GM19455 (cell line): ENCODE measurements around the gene DHRS7B.

Experiments
- ATAC-seq: cut with Tn5 transposase; IDR thresholded peaks from one replicate; pipeline ENCODE4 v1.9.1; 2021; ENCODE audit not compliant: unreplicated experiment

Gene DHRS7B

DNA sequence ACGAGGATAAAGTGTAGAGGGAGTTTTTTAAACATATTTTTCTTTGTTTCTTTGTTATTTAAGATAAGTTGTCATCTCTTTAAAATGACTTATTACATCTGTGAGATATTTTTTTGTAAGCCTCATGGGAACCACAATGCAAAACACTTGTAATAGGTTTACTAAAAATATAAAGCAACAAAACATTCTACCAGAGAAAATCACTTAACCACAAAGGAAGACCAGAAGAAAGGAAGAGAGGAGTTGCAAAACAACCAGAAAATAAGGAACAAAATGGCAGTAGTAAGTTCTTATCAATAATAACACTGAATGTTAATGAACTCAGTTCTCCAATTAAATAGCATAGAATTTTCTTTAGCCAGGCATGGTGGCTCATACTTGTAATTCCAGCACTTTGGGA lies 22.9 kb downstream of the DHRS7B start:
- no peak for ATAC-seq

DNA sequence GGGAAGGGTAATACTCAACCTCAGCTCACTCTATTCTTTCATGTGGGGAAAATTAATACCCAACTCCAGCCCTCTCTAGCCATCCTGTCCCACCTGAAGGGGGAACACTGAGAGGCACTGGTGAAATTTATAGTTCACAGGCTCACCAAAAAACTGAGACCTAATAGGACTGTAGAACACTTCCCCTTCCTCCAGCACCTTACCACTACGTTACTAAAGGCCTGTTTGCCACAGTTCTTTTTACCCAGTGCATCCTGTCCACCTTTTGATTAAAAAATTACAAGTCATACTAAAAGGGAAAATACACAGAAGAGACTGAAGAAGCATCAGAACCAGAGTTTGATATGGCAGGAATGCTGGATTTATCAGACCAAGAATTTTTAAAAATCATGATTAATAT lies 26.0 kb downstream of the DHRS7B start:
- ATAC-seq = no peak

DNA sequence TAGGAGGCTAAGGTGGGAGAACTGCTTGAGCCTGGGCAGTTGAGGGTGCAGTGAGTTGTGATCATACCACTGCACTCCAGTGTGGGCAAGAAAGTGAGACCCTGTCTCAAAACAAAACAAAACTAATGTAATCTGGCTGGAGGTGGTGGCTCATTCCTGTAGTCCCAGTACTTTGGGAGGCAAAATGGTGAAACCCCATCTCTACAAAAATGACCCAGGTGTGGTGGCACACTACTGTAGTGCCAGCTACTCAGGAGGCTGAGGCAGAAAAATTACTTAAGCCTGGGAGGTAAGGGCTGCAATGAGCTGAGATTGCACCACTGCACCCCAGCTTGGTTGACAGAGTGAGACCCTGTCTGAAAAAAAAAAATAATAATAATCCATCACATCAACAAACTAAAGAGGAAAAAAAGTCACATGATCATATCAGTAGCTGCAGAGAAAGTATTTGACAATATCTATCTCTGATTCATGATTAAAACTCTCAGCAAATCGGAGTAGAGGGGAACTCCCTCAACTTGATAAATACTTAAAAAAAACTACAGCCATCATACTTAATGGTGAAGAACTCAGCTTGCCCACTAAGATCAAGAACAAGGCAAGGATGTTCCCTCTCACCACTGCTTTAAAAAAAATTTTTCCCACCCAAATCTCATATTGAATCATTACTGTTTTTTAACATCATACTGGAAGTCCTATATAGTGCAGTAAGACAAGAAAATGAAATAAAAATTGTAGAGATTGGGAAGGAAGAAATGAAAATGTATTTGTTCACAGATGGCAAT lies 31.0 kb downstream of the DHRS7B start:
- ATAC-seq = no peak

DNA sequence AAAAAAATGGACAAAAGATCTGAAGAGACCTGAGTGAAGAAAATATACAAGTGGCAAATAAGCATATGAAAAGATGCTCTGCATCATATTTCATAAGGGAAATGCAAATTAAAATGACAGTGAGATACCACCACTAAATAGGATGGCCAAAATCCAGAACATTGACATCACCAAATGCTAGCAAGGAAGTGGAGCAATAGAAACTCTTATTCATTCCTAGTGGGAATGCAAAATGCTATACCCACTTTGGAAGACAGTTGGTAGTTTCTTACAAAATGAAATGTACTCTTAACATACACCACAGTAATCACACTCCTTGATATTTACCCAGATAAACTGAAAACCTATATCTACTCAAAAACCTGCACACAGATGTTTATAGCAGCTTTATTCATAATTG lies 33.6 kb downstream of the DHRS7B start:
- no peak for ATAC-seq

DNA sequence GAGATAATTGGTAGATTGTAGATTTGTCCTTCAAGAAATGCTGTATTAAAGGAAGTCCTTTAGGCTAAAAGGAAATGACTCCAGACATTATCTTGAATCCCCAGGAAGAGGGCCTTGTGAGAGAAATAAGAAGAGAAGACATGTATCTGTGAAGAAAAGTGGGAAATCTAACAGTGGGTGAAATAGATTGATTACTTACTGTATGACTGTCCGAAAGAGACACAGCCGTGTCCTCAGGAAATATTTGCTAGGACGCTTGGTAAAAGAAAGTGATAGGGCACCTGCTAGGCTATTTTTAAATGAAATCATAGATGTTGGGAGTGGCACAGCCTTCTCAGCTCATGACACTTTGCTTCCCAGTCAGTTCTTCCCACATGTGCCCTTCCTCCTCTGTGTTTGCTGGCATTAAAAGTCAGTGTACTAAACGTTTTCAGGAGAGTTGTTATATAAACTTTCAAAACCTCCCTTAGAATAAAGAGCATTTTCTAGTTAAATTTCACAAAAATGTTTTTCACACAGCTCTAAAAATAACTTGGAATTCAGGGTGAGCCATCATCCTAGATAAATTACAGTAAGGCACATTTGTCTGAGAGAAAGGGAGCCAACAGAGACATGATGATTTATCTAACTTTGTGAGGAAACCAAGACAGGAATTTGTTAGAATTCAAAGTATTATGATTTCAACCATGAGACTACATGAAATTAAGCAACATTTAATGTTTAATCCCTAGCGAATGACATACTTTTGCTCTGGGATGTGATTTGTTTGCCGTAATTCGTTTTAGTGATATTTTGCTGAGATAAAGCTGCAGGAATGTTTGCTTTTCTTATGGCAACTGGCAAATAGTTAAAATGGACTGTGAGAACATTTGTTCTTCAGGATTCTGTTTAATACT lies 35.0 kb downstream of the DHRS7B start:
- no peak for ATAC-seq

DNA sequence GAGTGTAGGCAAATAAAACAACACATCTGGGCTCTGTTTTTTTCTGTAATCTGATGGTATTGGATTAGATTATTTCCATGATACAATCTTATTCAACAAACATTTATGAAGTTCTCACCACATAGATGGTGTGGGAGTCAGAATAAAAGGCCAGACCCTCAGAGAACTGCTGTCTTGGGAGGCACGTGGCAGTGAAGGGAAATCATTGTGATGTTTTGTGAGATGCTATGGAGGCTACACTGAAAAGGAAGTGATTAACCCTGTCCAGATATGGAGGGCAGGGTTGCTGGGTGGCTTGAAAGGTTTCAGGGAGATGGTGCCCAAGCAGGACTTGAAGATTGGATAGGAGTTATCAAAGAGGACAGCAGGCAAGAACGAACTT lies 35.6 kb downstream of the DHRS7B start:
- no peak for ATAC-seq

DNA sequence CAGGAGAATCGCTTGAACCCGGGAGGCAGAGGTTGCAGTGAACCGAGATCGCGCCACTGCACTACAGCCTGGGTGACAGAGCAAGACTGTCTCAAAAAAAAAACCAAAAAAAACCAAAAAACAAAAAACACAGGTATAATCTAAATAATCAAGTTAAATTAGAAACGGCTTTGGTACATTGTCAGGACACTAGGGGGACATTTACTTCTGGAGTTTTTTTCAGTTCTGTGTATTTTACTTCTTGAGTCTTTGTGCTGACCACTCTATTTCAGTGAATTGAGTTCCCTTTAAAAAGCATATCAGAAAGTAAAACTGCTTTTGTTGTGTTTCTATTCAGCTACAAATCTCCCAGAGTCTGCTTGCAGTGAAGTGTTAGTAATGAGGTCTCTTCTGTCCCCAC lies 36.3 kb downstream of the DHRS7B start:
- ATAC-seq = no peak

DNA sequence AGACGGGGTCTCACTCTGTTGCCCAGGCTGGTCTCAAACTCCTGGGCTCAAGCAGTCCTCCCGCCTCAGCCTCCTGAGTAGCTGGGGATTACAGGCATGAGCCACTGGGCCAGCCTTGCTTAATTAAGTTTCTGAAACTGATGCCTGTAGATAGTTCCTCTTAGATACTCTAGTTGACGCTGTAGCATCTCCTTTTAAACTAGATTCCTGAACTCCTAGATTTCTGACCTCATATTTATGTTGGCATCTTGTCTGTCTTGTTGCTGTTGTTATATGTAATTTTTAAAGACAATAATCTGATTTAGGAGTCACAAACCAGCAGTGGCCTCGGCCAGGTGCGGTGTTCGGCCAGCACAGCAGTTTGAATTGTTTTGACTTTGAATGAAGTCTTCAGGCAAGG lies 37.5 kb downstream of the DHRS7B start:
- ATAC-seq = no peak

DNA sequence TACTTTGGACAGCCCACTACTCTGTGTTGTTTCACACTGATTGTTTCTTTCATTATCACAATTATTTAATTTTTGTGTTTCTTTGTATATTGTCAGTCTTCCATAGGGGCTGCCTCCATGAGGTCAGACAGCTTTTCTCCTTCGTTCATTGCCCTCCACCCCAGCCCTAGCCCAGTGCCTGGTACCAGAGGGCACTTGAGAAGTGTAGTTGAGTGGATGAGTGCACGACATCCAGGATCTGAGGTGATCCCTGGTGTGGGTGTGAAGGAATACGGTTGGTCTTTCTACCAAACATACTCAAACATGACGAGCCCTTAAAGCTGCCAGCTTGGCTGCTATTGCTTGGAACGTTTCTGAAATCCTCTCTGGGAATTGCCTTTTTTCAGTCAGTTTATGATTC lies 37.9 kb downstream of the DHRS7B start:
- ATAC-seq = no peak

DNA sequence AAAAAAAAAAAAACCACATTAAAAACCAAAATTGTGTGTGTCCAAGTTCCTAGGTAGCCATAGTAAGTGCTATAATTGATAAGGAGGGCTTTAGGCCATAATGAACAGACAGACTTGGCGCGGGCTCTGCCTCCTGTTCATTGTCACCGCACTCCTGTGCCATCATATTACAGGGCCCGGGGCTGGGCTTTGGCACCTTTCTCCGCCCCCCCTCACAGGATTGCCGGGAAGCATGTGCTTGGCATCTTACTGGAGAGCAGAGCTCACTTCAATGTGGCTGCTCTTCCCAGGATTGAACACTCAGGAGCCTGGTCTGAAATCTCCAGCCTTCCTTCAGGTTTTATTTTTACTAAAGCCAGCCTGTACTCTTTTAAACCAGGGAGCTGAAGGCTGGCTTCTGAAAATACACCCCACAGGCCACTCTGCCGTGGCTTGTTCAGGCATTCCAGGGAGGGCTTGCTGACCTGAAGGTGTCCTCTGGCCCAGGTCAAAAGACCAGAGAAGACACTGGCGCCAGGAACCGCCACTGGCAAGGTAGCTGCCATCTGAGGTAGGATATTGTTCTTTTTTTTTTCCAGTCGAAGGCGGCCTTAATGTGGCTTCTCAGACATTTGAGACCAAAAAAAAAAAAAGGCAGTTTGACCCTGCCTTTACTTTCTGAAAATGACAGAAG lies 39.3 kb downstream of the DHRS7B start:
- ATAC-seq = no peak

DNA sequence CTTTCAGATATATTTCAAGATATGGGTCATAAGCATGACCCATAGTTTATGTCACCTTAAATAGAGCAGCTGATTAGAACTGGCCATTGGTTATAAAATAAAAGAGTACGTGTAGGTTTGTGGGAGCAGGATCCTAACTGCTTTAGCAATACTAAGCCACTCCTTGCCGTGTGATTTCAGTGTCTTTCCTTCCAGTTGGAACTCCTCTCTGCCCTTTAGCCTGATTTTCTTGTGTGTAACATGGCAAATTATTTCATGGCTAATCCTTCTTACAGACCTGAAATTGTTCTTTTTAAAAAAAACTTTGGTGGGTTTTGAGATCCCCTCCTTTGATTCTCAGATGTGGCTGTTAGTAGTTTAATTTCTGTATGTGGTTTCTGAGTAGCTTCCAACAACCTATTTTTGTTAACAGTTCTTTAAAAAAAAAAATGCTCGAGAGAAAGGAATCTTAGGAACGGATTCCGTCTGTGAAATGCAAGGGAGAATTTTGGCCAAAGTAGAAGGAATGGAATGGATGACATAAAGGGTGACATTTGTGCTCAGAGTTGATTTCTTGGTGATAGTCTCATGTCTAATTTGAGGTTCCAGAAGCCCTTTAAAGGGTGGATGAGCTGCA lies 39.9 kb downstream of the DHRS7B start:
- ATAC-seq = no peak

DNA sequence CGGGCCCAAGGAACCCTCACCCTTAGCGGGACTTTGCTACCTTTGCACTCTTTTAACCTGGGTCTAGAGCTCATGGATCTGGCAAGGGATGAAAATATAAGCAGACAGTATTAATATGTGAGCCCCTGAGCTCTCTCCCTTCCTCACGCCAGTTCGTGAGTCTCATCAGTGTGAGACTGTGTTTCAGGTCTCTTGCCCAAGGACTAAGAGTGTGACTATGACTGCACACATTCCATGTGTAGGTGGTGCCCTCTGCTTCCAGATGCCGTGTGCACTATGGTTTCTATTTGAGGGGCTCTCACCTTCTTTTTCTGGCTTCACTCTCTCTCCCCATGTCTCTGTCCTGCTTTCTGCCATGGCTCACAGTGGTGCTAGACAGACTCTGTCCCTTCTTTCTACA lies 40.5 kb downstream of the DHRS7B start:
- no peak for ATAC-seq

DNA sequence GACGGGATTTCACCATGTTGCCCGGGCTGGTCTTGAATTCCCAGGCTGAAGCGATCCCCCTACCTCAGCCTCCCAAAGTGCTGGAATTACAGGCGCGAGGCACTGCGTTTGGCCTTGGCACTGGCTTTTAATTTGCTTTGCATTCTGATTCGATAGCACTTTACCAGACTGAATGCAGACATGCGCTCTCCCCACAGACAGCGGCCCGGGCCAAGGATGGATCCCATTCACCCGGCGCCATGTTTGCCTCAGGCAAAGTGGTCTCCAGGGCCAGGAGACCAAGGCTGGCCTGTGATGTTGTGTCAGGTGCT lies 41.7 kb downstream of the DHRS7B start:
- no peak for ATAC-seq

DNA sequence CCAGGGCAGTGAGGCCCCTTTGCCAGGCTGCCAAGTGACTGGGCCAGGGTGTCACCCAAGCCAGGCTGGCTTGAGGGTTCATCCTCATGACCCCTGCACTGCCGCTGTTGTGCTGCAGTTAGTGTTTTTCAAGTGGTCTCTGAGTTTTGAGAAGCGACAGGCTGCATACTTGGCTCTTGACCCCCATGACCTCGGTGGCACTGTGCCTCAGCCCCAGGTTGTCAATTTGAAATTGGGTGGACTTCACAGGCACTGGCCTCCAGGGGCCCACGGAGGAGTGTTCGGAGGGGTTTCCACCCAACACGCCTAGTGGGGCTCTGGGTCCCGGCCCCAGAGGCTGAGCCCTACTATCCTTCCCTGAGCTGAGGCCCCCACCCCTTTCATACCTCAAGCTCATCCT lies 42.7 kb downstream of the DHRS7B start:
- no peak for ATAC-seq

DNA sequence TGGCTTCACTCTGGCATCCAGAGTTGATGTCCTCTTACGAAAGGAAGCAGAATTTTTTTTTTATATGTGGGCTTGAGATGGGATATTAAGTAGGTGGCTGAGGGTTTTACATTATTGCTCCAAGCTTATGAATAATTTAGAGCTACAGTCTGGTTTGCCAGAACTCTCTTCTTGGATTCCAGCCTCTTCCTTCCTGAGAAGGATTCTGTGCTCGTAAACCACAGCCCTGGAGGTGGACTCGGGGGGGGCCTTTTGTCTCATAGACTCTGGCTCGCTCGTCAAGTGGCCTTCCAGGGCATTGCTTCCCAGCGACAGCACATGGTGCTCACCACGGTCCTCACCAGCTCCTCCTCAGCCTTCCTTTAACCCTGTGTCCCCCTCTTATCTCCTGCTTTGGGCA lies 44.0 kb downstream of the DHRS7B start:
- ATAC-seq = no peak

DNA sequence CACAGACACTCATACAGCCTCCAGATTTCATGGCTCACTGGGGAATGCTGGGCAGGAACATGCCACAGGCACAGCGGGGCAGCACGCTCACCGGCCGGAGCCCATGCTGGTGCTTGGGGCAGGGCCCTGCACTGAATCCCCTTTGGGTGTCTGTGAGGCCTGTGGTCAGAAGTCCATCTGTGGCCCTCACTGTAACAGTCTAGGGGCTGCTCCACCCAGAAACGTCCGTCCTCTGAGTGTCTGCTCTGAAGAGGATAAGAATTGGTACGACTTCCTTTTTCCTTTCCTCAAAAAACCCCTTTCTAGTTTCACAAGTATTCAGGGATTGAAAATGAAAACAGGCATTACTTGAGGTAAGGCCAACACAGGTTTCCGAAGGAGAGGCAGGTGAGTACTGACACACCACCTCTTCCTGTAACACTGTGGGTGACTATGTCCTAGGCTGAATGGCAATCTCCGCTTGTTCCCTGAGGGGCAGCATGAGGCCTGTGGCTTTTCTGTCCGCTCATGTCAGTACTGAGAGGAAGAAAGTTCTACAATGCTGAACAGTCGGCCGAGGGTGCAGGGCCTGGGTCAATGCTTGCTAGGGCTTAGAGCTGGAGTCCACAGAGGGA lies 44.7 kb downstream of the DHRS7B start:
- ATAC-seq = peak; percentile 89

DNA sequence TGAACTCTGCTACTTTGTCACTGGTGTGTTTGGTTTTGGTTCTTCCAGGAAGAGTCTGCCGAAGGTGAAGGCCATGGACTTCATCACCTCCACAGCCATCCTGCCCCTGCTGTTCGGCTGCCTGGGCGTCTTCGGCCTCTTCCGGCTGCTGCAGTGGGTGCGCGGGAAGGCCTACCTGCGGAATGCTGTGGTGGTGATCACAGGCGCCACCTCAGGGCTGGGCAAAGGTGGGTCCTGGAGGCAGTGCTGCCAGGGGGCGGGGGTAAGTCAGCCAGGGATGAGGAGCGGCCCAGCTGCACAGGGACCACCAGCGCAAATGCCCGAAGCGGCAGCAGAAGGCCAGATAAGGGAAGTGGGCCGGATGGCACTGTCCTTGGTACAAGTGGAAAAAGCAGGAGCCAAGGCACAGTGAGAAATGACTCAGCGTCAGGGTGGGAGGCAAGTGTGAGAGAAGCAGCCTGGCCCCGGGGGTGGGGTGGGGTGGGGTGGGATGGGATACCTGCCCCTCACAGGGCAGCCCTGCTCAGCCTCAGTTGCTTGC lies 45.3 kb downstream of the DHRS7B start:
- ATAC-seq = no peak

DNA sequence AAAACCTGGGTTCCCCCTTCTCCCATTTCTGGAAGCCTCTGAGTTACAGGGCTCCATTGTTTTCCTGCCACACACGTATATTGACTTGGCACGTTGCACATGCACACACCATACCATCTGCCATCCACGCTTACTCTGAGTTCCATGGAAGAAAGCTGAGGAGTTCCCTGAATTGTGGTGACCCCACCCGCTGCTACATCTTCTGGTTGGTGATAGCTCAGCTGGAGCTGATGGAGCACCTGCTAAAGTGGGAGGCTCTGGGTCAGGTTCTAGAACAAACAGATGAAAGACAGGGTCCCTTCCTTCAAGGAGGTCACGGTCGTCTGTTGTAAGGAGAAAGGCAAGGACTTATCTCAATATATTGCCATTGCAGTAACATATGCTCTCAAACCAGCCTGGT lies 46.1 kb downstream of the DHRS7B start:
- no peak for ATAC-seq

DNA sequence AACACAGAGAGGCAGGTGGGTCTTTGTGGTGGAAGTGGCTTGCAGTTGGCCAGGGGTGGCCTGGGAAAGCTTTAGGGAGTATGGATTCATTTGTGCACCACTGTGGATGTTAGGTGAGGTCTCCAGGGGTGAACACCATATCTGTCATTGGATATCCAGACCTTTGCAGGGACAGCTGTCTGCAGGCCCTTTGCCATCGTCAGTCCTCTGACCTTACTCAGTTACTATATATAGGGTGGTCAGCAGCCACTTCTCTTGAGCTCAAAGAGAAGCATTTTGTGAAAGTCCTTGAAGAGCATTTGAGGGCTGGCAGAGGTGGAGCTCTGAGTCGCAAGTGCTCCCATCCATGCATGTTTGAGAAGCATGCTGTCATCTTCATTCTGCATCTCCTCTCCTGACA lies 46.8 kb downstream of the DHRS7B start:
- ATAC-seq = no peak

DNA sequence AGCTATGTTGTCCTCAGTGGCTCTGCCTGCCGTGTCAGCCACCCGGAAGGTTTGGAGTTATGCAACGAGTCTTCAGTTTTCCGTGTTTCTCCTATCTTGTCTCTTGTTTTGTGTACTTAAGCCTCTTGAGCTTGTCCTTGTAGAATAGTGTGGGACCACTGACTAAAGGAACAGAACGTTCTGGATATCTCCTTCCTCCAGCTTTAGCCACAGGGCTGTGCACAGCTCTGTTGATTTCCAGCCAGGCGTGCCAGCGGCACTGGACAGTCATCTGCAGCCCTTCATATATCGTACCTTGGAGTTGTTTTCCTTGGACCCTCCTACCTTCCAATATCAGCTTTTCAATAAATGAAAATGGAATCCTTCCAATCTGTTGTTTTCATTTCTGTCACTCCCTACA lies 47.4 kb downstream of the DHRS7B start:
- ATAC-seq = no peak

DNA sequence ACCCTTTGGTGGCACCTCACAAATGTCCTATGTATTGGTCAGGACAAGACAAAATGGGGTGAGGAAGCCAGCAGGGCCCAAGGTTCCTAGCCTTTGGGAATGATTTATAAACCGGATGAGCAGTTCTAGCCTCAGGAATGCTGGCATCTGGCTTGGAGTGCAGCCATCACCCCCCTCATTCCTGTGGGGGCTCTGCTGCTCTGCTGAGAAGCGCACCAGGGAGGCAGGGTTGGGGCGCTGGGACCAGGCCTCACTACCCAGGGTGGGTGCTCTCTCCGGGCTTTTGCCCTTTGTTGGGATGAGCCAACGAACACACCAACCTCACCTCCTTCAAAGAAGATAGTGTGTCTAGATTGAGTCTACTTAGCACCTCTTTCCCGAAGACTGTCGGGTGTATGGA lies 47.9 kb downstream of the DHRS7B start:
- ATAC-seq = no peak
